Esophagus squamous epithelium (tissue), 5 donors: ENCODE results near the gene SH3BP5. TPM values are rescaled to one million over a fixed set of nuclear protein-coding genes. Genes with fewer than 3 reads are reported as not detected.
A peak's percentile ranks its signal among the peaks of the same experiment; 100 is the strongest.

Experiments used
- DNase-seq: peaks from one replicate; lab custom pipeline; 2025; lab: John Stamatoyannopoulos, UW
- H3K27ac ChIP-seq, 4 donors: fragments of 200-600 bp; sonication (generic); one replicate each; pipeline ENCODE4 v1.5.1; 2016 to 2019; ENCODE audit warnings: mild to moderate bottlenecking in 1 of 4
- H3K27me3 ChIP-seq, 4 donors: fragments of 200-600 bp; sonication (generic); 1 replicate in 3 of 4; 2 replicates in 1 of 4; pipeline versions ENCODE4 v1.5.1 to v1.6.0; 2017 to 2021; ENCODE audit warnings: antibody characterized with exemption in 1 of 4
- H3K36me3 ChIP-seq, 3 donors: fragments of 200-600 bp; sonication (generic); one replicate each; pipeline ENCODE4 v1.5.1; 2016 to 2019
- H3K4me1 ChIP-seq, 3 donors: fragments of 200-600 bp; sonication (generic); one replicate each; pipeline ENCODE4 v1.5.1; 2017 to 2019
- H3K4me3 ChIP-seq, 4 donors: fragments of 200-600 bp; sonication (generic); 1 replicate in 3 of 4; 2 replicates in 1 of 4; pipeline ENCODE4 v1.5.1; 2016 to 2019; ENCODE audit warnings: mild to moderate bottlenecking in 2 of 4, moderate library complexity in 1 of 4
- H3K9me3 ChIP-seq, 3 donors: fragments of 200-600 bp; sonication (generic); one replicate each; pipeline ENCODE4 v1.5.1; 2016 to 2019
- POLR2A ChIP-seq, 4 donors: fragments of 450-650 bp; IDR thresholded peaks; one replicate each; pipeline ENCODE4 v1.6.1; 2017; ENCODE audit warnings: antibody characterized with exemption in 4 of 4, mild to moderate bottlenecking in 4 of 4, moderate library complexity in 3 of 4
- WGBS, 2 donors: methylation state at CpG; one replicate each; pipeline ENCODE4 v1.1.5; 2018; 5-methylcytosine and 5-hydroxymethylcytosine counted together
- intact Hi-C: fragments of 100-400 bp; cut with DNase I; formaldehyde crosslinking; loops from one replicate; pipeline ENCODE4 v1.15.0; 2022
- total RNA-seq, 4 donors: library from RNA; depleted of rRNA; stranded (reverse); fragments of >200 nt; gene quantifications; one replicate each; pipeline ENCODE4 v1.1.0, GENCODE V29; 2016
- TF ChIP-seq, protein P1 (sequence below), 6 experiments: fragments of 450-650 bp in 4 of 6; fragments of 200-600 bp in 2 of 6; sonication (generic) in 2 of 6; IDR thresholded peaks; one replicate each; pipeline ENCODE4 v1.5.1; 2016 to 2019; ENCODE audit warnings: antibody characterized with exemption in 6 of 6, mild to moderate bottlenecking in 4 of 6, moderate library complexity in 4 of 6
- donor health status: DM: yes; HTN: yes; CAD: no.

Gene SH3BP5
- total RNA-seq, 4 donors from 2014 or later: 8.5 to 33.8 (median 18.0) TPM

DNA sequence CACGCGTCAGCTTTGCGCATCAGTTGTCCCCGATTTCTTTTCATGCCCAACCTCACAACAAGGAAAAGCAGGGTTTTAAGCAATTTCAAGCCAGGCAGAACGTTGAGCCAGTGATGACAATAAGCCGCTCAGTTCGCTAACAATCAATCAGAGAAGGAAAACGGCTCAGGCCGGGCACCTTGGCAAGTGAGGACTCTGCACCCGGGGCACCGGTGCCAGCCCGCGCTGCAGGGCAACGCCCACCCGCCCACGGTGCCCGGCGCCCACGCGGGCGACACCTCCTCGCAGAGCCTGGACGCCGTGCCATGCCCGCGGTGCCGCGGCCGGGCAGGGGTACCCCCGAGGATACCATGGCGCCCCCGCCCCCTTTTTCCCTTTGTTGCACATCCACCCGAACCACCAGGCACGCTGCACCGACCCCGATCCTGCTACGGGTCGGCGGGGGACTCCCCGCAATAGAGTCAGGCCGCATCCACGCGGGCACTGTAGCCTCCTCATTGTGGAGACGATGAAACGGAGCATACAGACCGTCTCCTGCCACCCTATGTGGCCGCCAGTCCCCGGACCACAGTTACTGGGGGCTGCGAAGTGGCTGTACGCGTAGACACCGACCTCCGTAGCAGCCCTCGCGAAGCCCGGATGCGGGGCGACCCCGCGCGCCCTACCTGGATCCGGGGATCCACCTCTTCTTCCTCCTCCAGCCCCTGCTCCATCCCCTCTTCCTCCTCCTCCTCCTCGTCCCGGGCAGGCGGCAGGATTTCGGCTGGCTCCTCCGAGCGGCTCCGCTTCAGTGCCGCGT, 581 bp downstream of the SH3BP5 start:
- H3K36me3 ChIP-seq: no peaks in the 10 kb centered on the region
- 1 to 2% methylated on average over 14 to 20 of the region's 71 CpGs for WGBS, 2 donors
- H3K27me3 ChIP-seq: no peaks in the 10 kb centered on the region
- DNase-seq: no peak
- TF ChIP-seq POLR2A (IDR thresholded peaks at IDR 0.05): no peak
- TF ChIP-seq, protein P1, sequence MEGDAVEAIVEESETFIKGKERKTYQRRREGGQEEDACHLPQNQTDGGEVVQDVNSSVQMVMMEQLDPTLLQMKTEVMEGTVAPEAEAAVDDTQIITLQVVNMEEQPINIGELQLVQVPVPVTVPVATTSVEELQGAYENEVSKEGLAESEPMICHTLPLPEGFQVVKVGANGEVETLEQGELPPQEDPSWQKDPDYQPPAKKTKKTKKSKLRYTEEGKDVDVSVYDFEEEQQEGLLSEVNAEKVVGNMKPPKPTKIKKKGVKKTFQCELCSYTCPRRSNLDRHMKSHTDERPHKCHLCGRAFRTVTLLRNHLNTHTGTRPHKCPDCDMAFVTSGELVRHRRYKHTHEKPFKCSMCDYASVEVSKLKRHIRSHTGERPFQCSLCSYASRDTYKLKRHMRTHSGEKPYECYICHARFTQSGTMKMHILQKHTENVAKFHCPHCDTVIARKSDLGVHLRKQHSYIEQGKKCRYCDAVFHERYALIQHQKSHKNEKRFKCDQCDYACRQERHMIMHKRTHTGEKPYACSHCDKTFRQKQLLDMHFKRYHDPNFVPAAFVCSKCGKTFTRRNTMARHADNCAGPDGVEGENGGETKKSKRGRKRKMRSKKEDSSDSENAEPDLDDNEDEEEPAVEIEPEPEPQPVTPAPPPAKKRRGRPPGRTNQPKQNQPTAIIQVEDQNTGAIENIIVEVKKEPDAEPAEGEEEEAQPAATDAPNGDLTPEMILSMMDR (IDR thresholded peaks at IDR 0.05): no peak
- peaks cover 26 to 65% (median 26%) of the 10 kb centered on the region in 3 donors for H3K4me1 ChIP-seq
- peak overlapping the region; percentile 77 to 94 (median 88) for H3K27ac ChIP-seq
- peak overlapping the region; percentile 66 to 91 (median 80) for H3K4me3 ChIP-seq
- intact Hi-C loops: loop anchor here (5.0 kb wide), 1 partner anchor 65 kb away; no protein-coding TSS in a partner anchor
- H3K9me3 ChIP-seq: no peaks in the 10 kb centered on the region

DNA sequence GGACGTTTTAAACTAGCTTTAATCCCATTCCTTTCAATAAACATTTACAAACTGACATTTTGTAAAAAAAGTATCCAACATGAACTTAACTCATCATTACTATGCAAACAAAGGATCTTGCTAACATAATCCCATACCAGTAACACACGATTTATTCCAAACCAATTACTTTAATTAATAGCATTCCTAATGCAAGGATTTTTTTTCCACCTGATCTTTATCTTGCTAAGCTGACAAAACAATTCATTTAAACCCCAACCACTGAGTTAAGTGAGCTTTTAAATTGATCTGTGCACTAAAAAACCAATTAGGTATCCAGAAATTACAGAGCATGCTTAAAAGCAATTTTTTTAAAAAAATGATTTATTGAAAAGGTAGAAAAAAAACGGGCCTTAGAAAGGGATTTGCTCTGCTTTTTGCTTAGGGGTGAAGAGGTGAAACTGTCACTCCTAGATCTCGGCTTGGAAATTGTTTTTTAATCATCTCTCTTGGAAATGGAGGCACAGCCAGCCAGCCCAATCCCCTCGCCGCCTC, 1.2 kb downstream of the SH3BP5 start:
- no peak for DNase-seq
- intact Hi-C loops: loop anchor here (5.0 kb wide), 1 partner anchor 64 kb away; no protein-coding TSS in a partner anchor
- 5 to 10% methylated on average over 6 of the region's 6 CpGs for WGBS, 2 donors
- no peaks in the 10 kb centered on the region for H3K27me3 ChIP-seq
- no peaks in the 10 kb centered on the region for H3K36me3 ChIP-seq
- H3K9me3 ChIP-seq: no peaks in the 10 kb centered on the region
- H3K4me1 ChIP-seq: peaks cover 26 to 72% (median 26%) of the 10 kb centered on the region in 3 donors
- no peak for TF ChIP-seq POLR2A (IDR thresholded peaks at IDR 0.05)
- TF ChIP-seq, protein P1 (IDR thresholded peaks at IDR 0.05): no peak
- peak overlapping the region; percentile 66 to 91 (median 80) for H3K4me3 ChIP-seq
- H3K27ac ChIP-seq: peak overlapping the region; percentile 77 to 94 (median 88)

DNA sequence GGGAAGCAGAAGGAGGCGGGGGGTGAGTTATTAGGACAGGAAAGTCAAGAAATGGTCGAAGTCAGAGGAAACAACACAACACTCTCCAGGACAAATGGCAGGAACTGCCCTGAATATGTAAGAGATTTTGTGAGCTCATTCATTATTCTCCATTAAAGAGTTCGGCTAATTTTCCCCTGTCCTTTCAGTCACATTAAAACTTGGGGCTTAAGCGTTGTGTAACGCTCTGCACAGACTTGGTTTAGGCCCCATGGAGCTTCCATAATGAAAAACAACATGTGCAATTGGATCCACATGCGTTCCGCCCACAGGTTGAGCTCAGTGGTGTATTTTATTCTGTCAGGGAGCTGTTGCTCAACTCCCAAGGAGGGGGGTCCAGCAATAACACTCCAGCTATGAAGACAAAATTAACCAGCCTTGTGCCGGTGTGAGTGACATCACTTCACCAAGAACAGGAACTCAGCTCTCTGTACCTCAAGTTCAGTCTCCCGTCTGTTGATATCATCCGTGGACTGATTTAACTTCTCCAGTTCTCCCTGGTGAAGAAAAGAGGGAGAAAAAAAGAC, 2.3 kb downstream of the SH3BP5 start:
- H3K9me3 ChIP-seq: no peaks in the 10 kb centered on the region
- TF ChIP-seq, protein P1 (IDR thresholded peaks at IDR 0.05): no peak
- TF ChIP-seq POLR2A (IDR thresholded peaks at IDR 0.05): no peak
- DNase-seq: no peak
- H3K4me1 ChIP-seq: peaks cover 26 to 82% (median 34%) of the 10 kb centered on the region in 3 donors
- H3K4me3 ChIP-seq: peak overlapping the region in 3 of 4 donors; percentile 76 to 91 (median 85)
- WGBS, 2 donors: 61 to 68% methylated on average over 10 of the region's 10 CpGs
- intact Hi-C loops: loop anchor here (5.0 kb wide), 1 partner anchor 63 kb away; no protein-coding TSS in a partner anchor
- no peaks in the 10 kb centered on the region for H3K27me3 ChIP-seq
- peak overlapping the region; percentile 37 to 94 (median 88) for H3K27ac ChIP-seq
- H3K36me3 ChIP-seq: no peaks in the 10 kb centered on the region

DNA sequence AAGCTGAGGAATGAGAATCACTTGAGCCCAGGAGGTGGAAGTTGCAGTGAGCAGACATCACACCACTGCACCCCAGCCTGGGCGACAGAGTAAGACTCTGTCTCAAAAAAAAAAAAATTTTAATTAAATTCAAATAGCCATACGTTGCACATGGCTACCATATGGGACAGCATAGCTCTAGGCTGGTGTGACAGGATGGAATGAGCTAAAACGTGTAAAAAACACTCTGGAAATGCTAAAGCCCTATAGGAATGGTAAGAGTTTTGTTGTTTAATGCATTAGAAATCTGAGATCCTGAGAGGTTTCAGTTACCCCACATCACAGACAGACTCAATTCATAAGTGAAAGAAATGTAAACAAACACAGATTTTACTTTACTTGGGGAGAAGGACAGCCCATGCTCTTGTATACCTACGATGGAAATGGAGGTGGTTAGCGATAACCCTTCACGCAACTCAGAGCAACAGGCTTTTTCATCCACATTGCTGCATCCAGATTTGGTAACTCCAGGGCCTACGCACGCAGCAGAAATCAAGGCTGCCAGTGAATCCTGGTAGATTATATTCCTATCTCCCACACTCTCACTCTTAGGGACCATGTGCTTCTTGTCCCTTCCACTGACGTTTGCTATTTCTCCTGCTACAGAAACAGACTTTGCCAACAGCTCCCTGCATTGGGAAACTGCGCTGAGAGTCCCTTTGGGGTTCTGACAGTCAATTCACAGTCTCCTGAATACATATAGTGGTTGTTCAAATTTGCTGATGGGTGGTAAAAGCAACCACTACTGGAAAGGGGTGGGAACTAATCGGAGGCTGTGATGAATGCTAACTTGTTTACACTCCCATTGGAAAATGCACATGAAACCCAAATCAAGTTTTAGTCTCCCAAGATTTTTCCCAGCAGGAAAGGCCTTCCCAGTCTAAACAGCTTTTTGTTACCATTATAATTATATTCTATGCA, 3.1 kb downstream of the SH3BP5 start:
- H3K36me3 ChIP-seq: no peaks in the 10 kb centered on the region
- H3K27me3 ChIP-seq: no peaks in the 10 kb centered on the region
- H3K4me1 ChIP-seq: peaks cover 26 to 90% (median 39%) of the 10 kb centered on the region in 3 donors
- WGBS, 2 donors: 74 to 83% methylated on average over 11 of the region's 11 CpGs
- intact Hi-C loops: loop anchor here (5.0 kb wide), 1 partner anchor 62 kb away; no protein-coding TSS in a partner anchor
- TF ChIP-seq, protein P1 (IDR thresholded peaks at IDR 0.05): no peak
- no peak for TF ChIP-seq POLR2A (IDR thresholded peaks at IDR 0.05)
- no peaks in the 10 kb centered on the region for H3K9me3 ChIP-seq
- peak overlapping the region; percentile 37 to 94 (median 88) for H3K27ac ChIP-seq
- DNase-seq: no peak
- H3K4me3 ChIP-seq: peak overlapping the region in 1 of 4 donors; percentile 91
